Mammary epithelial cell (primary cell): Measurements from ENCODE around the gene P4HA2.

Experiments used
- CTCF ChIP-seq, 2 donors: IDR thresholded peaks in 1 of 2; conservative IDR thresholded peaks in 1 of 2; 2 replicates each; pipeline ENCODE4 v1.5.1; 2011 to 2012; ENCODE audit warnings: inconsistent platforms in 2 of 2, low read length in 2 of 2, mild to moderate bottlenecking in 2 of 2, control low read depth in 1 of 2, low read depth in 1 of 2; ENCODE audit not compliant: insufficient read depth in 1 of 2; ENCODE audit errors: extremely low read depth in 1 of 2
- EZH2 ChIP-seq: IDR thresholded peaks from 2 replicates; pipeline ENCODE4 v1.6.1; 2012; ENCODE audit warnings: low read length, inconsistent platforms, borderline replicate concordance

GRCh38 chr5:132190161-132190817, 37.4 kb downstream of the P4HA2 start:
- TF ChIP-seq CTCF (conservative IDR thresholded peaks at IDR 0.05 in 1 of 2, IDR thresholded peaks at IDR 0.05 in 1 of 2; ENCODE audit: extremely low read depth in 1 of 2, insufficient read depth in 1 of 2, low read depth in 1 of 2, low read length in 2 of 2) (peak; percentile 72 to 85), EZH2 (no peak)
